Transverse colon (tissue), 4 donors: ENCODE data around the gene ZCCHC7. TPM values are rescaled to one million over a fixed set of nuclear protein-coding genes. Genes with fewer than 3 reads are reported as not detected.

ENCODE experiments used
- DNase-seq: peaks from one replicate; pipeline ENCODE4 v3.0.0-alpha.2; 2019
- H3K27ac ChIP-seq, 4 donors: fragments of 200-600 bp; sonication (generic); 2 replicates each; pipeline ENCODE4 v1.5.1; 2016 to 2018; ENCODE audit warnings: inconsistent platforms in 4 of 4
- H3K27me3 ChIP-seq: fragments of 200-600 bp; sonication (generic); 2 replicates; pipeline ENCODE4 v1.5.1; 2017; ENCODE audit warnings: inconsistent platforms
- H3K36me3 ChIP-seq, 4 donors: fragments of 200-600 bp; sonication (generic); 2 replicates each; pipeline ENCODE4 v1.5.1; 2017 to 2019; ENCODE audit warnings: inconsistent platforms in 4 of 4
- H3K4me1 ChIP-seq, 4 donors: fragments of 200-600 bp; sonication (generic); 2 replicates each; pipeline ENCODE4 v1.5.1; 2017 to 2020; ENCODE audit warnings: inconsistent platforms in 4 of 4
- H3K4me3 ChIP-seq, 4 donors: fragments of 200-600 bp; sonication (generic); 1 replicate in 1 of 4; 2 replicates in 3 of 4; pipeline versions ENCODE4 v1.5.1 to v1.6.1; 2017 to 2019; ENCODE audit warnings: inconsistent platforms in 4 of 4
- H3K9me3 ChIP-seq, 2 donors: fragments of 200-600 bp; sonication (generic); 2 replicates each; pipeline ENCODE4 v1.5.1; 2017 to 2019; ENCODE audit warnings: inconsistent platforms in 2 of 2
- CTCF ChIP-seq, 5 experiments: fragments of 200-600 bp in 3 of 5; fragments of 450-650 bp in 2 of 5; sonication (generic) in 3 of 5; IDR thresholded peaks; 1 replicate in 2 of 5; 2 replicates in 3 of 5; pipeline ENCODE4 v1.5.1; 2016 to 2017; ENCODE audit warnings: antibody characterized with exemption in 5 of 5, inconsistent platforms in 3 of 5, mild to moderate bottlenecking in 2 of 5, moderate library complexity in 1 of 5
- EP300 ChIP-seq: sonication (generic); formaldehyde crosslinking; IDR thresholded peaks from one replicate; pipeline ENCODE4 v1.6.1; 2017; ENCODE audit warnings: antibody characterized with exemption, low read depth
- POLR2A ChIP-seq: fragments of 450-650 bp; IDR thresholded peaks from one replicate; pipeline ENCODE4 v1.6.1; 2016; ENCODE audit warnings: antibody characterized with exemption, mild to moderate bottlenecking, moderate library complexity
- POLR2AphosphoS5 ChIP-seq, 3 donors: sonication (generic); formaldehyde crosslinking; IDR thresholded peaks; one replicate each; pipeline ENCODE4 v1.6.1; 2016; ENCODE audit warnings: antibody characterized with exemption in 3 of 3
- WGBS, 2 donors: methylation state at CpG; one replicate each; pipeline ENCODE4 v1.1.5; 2018; ENCODE audit warnings: low coverage in 1 of 2; 5-methylcytosine and 5-hydroxymethylcytosine counted together
- in situ Hi-C, 4 donors: fragments of 200-750 bp; cut with MboI; loops; one replicate each; pipeline versions ENCODE4 v1.15.0 to v1.15.1; 2017; ENCODE audit warnings: low sequenced_read_pairs in 3 of 4, low pct_ligation_motif_present in 1 of 4, low pct_unique_long_range_greater_than_20kb in 1 of 4
- intact Hi-C: fragments of 100-400 bp; cut with DNase I; formaldehyde crosslinking; loops from one replicate; pipeline ENCODE4 v1.15.1; 2023; ENCODE audit warnings: low total_unique reads
- total RNA-seq, 4 donors: library from RNA; depleted of rRNA; stranded (reverse); fragments of >200 nt; gene quantifications; one replicate each; pipeline ENCODE4 v1.1.0, GENCODE V29; 2016

The ZCCHC7 gene
- total RNA-seq, 4 donors from 2014 or later = 13.2 to 43.0 (median 16.5) TPM

- Histone ChIP-seq H3K4me3 (no peak overlapping the region), H3K27ac (no peak overlapping the region), H3K4me1 (no peaks in the 10 kb centered on the region), H3K36me3 (peaks cover 0 to 5% (median 0%) of the 10 kb centered on the region in 4 donors), H3K9me3 (no peaks in the 10 kb centered on the region), H3K27me3 (no peaks in the 10 kb centered on the region)
- DNase-seq = no peak
- intact Hi-C loops = no loop called here
- in situ Hi-C loops = no loop called here
- 85 to 88% methylated on average over 4 of the region's 4 CpGs for WGBS, 2 donors
- TF ChIP-seq POLR2AphosphoS5 (IDR thresholded peaks at IDR 0.05) (no peak), EP300 (no peak), CTCF (IDR thresholded peaks at IDR 0.05) (no peak), POLR2A (no peak)
These were observed 133.1 kb downstream of the ZCCHC7 start for GRCh38 chr9:37253377-37253937.

DNA sequence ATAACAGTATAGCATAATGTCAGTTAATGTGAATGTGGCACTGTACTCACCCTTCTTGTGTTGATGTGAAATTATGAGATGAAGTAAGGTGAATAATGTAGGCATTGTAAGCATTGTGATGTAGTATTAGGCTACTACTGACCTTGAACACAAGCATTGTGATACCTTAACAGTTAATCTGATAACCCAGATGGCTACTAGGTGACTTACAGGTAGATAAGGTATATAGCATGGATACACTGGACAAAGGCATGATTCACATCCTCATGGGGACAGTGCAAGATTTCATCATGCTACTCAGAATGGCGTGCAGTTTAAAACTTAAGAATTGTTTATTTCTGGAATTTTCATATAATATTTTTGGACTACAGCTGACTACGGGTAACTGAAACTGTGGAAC is 134.8 kb downstream of the ZCCHC7 start:
- WGBS, 2 donors = 95 to 96% methylated on average over 2 of the region's 2 CpGs
- Histone ChIP-seq H3K4me1 (no peaks in the 10 kb centered on the region), H3K27ac (no peak overlapping the region), H3K9me3 (no peaks in the 10 kb centered on the region), H3K4me3 (no peak overlapping the region), H3K36me3 (no peaks in the 10 kb centered on the region), H3K27me3 (no peaks in the 10 kb centered on the region)
- TF ChIP-seq EP300 = no peak
- no peak for TF ChIP-seq POLR2AphosphoS5 (IDR thresholded peaks at IDR 0.05)
- no peak for TF ChIP-seq POLR2A
- no peak for TF ChIP-seq CTCF (IDR thresholded peaks at IDR 0.05)
- in situ Hi-C loops = no loop called here
- intact Hi-C loops = no loop called here
- no peak for DNase-seq

DNA sequence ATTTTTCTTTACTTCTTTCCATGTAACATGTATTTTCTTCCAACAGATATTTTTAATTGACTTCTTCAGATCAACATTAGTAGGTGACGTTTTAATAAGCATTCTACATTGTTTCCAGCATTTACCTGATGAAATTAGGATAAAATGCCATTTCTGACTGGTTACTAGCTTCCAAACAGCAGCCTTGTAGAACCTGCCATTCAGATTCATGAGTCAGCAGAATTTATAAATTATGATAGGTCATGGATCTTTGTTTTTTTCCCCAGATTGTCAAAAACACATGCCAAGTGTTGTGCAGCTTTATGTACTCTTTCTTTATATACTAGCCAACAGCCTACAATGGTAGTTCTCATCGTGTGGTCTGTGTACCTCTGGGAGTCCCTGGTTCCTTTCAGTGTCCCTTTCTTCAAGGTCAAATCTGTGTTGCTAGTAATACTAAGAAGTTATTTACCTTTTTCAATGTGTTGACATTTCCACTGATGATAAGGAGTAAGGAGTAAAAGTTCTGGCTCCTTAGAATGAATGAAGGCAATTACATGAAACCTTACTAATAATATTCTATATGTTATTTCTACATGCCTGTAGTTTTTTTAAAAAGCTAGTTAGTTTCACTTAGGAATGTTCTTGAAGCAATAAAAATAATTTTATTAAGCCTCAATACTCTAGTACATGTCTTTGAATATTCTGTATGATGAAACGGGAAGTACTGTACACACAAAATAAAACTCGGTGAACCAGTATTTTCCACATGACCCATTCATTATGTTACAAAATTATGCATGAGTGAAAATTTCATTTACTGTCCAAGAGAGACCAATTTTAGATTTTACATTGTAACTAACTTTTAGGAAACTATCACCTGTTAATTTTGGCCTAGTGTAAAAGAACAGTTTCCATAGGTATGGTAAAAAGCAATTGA is 135.8 kb downstream of the ZCCHC7 start:
- Histone ChIP-seq H3K4me3 (no peak overlapping the region), H3K27me3 (no peaks in the 10 kb centered on the region), H3K27ac (no peak overlapping the region), H3K36me3 (no peaks in the 10 kb centered on the region), H3K4me1 (no peaks in the 10 kb centered on the region), H3K9me3 (no peaks in the 10 kb centered on the region)
- 77 to 86% methylated on average over 3 to 4 of the region's 4 CpGs for WGBS, 2 donors
- DNase-seq = no peak
- in situ Hi-C loops = no loop called here
- TF ChIP-seq EP300 (no peak), POLR2AphosphoS5 (IDR thresholded peaks at IDR 0.05) (no peak), CTCF (IDR thresholded peaks at IDR 0.05) (no peak), POLR2A (no peak)
- intact Hi-C loops = no loop called here

DNA sequence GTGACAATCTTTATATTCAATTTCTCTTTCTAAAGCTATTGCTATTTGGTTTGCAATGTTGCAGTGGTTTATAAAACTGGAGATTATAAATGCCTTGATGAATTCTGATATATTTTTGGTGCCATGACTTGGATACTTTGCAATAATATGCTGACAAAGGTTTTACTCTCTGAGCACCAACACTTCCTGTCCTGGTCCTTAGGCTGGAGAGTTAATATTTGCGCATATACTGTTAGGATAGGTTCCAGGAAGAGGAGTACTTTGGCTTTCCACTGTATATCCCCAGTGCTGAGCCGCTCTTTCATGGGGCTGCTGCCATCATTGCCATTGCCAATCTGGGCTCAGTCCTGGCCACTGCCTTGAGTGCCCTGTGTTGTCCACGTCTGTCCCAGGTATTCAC is 139.6 kb downstream of the ZCCHC7 start:
- H3K36me3 ChIP-seq = no peaks in the 10 kb centered on the region
- no peaks in the 10 kb centered on the region for H3K27me3 ChIP-seq
- no peak overlapping the region for H3K4me3 ChIP-seq
- peaks cover 0 to 4% (median 0%) of the 10 kb centered on the region in 4 donors for H3K4me1 ChIP-seq
- in situ Hi-C loops = no loop called here
- no peak for DNase-seq
- WGBS, 2 donors = 98% methylated on average over 3 of the region's 3 CpGs; no CpG with 5 or more reads in 1 of the 2 donors
- H3K9me3 ChIP-seq = no peaks in the 10 kb centered on the region
- TF ChIP-seq POLR2AphosphoS5 (IDR thresholded peaks at IDR 0.05) (no peak), CTCF (IDR thresholded peaks at IDR 0.05) (no peak), EP300 (no peak), POLR2A (no peak)
- intact Hi-C loops = no loop called here
- no peak overlapping the region for H3K27ac ChIP-seq
